Measurements from ENCODE around the gene AMZ2.
"Not testable (repeated sequence)": the region's sequence is repeated elsewhere in the genome, so short reads cannot be mapped to it uniquely, and the experiment has no call there.

The AMZ2 gene

GRCh38 chr17:68210570-68211315, 37.1 kb upstream of the AMZ2 start:
- ATAC-seq = no peak
- H3K27ac Mint-ChIP-seq = no peak overlapping the region
- no peak overlapping the region for H3K4me3 Mint-ChIP-seq
- no peaks in the 10 kb centered on the region for H3K9me3 Mint-ChIP-seq
- no peak for DNase-seq
- no peaks in the 10 kb centered on the region for H3K27me3 Mint-ChIP-seq
- H3K4me1 Mint-ChIP-seq = peaks cover 31% of the 10 kb centered on the region

- H3K27me3 Mint-ChIP-seq, H3K9me3 Mint-ChIP-seq, DNase-seq, ATAC-seq, H3K27ac Mint-ChIP-seq: not testable (repeated sequence)
- Mint-ChIP-seq H3K4me1 (peaks cover 24% of the 10 kb centered on the region), H3K4me3 (peak overlapping the region; percentile 9 to 66)
These were observed 34.1 kb upstream of the AMZ2 start for GRCh38 chr17:68213428-68214411.

- not testable (repeated sequence) for H3K27me3 Mint-ChIP-seq, DNase-seq, H3K27ac Mint-ChIP-seq, H3K4me3 Mint-ChIP-seq, ATAC-seq, H3K9me3 Mint-ChIP-seq
- peaks cover 24% of the 10 kb centered on the region for H3K4me1 Mint-ChIP-seq
These were observed 32.4 kb upstream of the AMZ2 start for GRCh38 chr17:68215453-68215852.

- H3K27ac Mint-ChIP-seq, ATAC-seq: not testable (repeated sequence)
These were observed 28.4 kb upstream of the AMZ2 start for GRCh38 chr17:68219429-68219828.

GRCh38 chr17:68220186-68220585, 27.7 kb upstream of the AMZ2 start:
- peaks cover 13% of the 10 kb centered on the region for H3K4me1 Mint-ChIP-seq
- H3K27me3 Mint-ChIP-seq, H3K27ac Mint-ChIP-seq, H3K9me3 Mint-ChIP-seq, H3K4me3 Mint-ChIP-seq, ATAC-seq, DNase-seq: not testable (repeated sequence)

More at GRCh38 chr17:68219429-68219828, 28.4 kb upstream of the AMZ2 start:
- H3K4me1 Mint-ChIP-seq, DNase-seq, H3K4me3 Mint-ChIP-seq, H3K27me3 Mint-ChIP-seq, H3K9me3 Mint-ChIP-seq: not testable (repeated sequence)

GRCh38 chr17:68220786-68221185, 27.1 kb upstream of the AMZ2 start:
- DNase-seq, H3K9me3 Mint-ChIP-seq, H3K4me3 Mint-ChIP-seq, H3K27ac Mint-ChIP-seq, ATAC-seq, H3K27me3 Mint-ChIP-seq: not testable (repeated sequence)
- peaks cover 15% of the 10 kb centered on the region for H3K4me1 Mint-ChIP-seq

- H3K4me1 Mint-ChIP-seq = peaks cover 15% of the 10 kb centered on the region
These were observed 26.1 kb upstream of the AMZ2 start for GRCh38 chr17:68221786-68222185.

GRCh38 chr17:68222606-68223005, 25.2 kb upstream of the AMZ2 start:
- DNase-seq = no peak
- ATAC-seq = no peak
- Mint-ChIP-seq H3K9me3 (no peaks in the 10 kb centered on the region), H3K27me3 (no peaks in the 10 kb centered on the region), H3K27ac (no peak overlapping the region), H3K4me3 (no peak overlapping the region), H3K4me1 (peaks cover 15% of the 10 kb centered on the region)

More at GRCh38 chr17:68221786-68222185, 26.1 kb upstream of the AMZ2 start:
- ATAC-seq (no peak), DNase-seq (no peak)
- no peak overlapping the region for H3K4me3 Mint-ChIP-seq
- no peaks in the 10 kb centered on the region for H3K9me3 Mint-ChIP-seq
- no peaks in the 10 kb centered on the region for H3K27me3 Mint-ChIP-seq
- peak overlapping the region in 1 of 2 donors; percentile 78 for H3K27ac Mint-ChIP-seq

GRCh38 chr17:68225055-68225454, 22.8 kb upstream of the AMZ2 start:
- H3K4me3 Mint-ChIP-seq, ATAC-seq, H3K27me3 Mint-ChIP-seq, DNase-seq, H3K9me3 Mint-ChIP-seq: not testable (repeated sequence)
- H3K4me1 Mint-ChIP-seq = peaks cover 31% of the 10 kb centered on the region
- peak overlapping the region in 1 of 2 donors; percentile 75 for H3K27ac Mint-ChIP-seq

- not testable (repeated sequence) for H3K9me3 Mint-ChIP-seq
- peak; percentile 84 for ATAC-seq
- H3K4me3 Mint-ChIP-seq = peak overlapping the region; percentile 8 to 21
These were observed 19.7 kb upstream of the AMZ2 start for GRCh38 chr17:68228039-68228680.

GRCh38 chr17:68228817-68229570, 18.8 kb upstream of the AMZ2 start:
- Mint-ChIP-seq H3K27ac (peak overlapping the region in 1 of 2 donors; percentile 82), H3K9me3 (no peaks in the 10 kb centered on the region), H3K4me3 (no peak overlapping the region), H3K27me3 (no peaks in the 10 kb centered on the region), H3K4me1 (peaks cover 26% of the 10 kb centered on the region)
- DNase-seq = no peak
- ATAC-seq = no peak

More at GRCh38 chr17:68228039-68228680, 19.7 kb upstream of the AMZ2 start:
- not testable (repeated sequence) for H3K27me3 Mint-ChIP-seq
- Mint-ChIP-seq H3K27ac (peak overlapping the region; percentile 16 to 91), H3K4me1 (peaks cover 26% of the 10 kb centered on the region)
- DNase-seq = peak in 1 of 2 donors; percentile 37

GRCh38 chr17:68229619-68230018, 18.2 kb upstream of the AMZ2 start:
- H3K4me3 Mint-ChIP-seq = no peak overlapping the region
- no peaks in the 10 kb centered on the region for H3K27me3 Mint-ChIP-seq
- no peaks in the 10 kb centered on the region for H3K9me3 Mint-ChIP-seq
- DNase-seq (no peak), ATAC-seq (no peak)
- peaks cover 28% of the 10 kb centered on the region for H3K4me1 Mint-ChIP-seq
- H3K27ac Mint-ChIP-seq = no peak overlapping the region

- H3K4me1 Mint-ChIP-seq = peaks cover 33% of the 10 kb centered on the region
- H3K27me3 Mint-ChIP-seq, ATAC-seq: not testable (repeated sequence)
These were observed 16.7 kb upstream of the AMZ2 start for GRCh38 chr17:68231131-68231530.

GRCh38 chr17:68231541-68231940, 16.3 kb upstream of the AMZ2 start:
- no peaks in the 10 kb centered on the region for H3K9me3 Mint-ChIP-seq
- H3K4me1 Mint-ChIP-seq = peaks cover 33% of the 10 kb centered on the region
- H3K4me3 Mint-ChIP-seq = no peak overlapping the region
- ATAC-seq = no peak
- H3K27ac Mint-ChIP-seq = no peak overlapping the region
- DNase-seq = no peak
- no peaks in the 10 kb centered on the region for H3K27me3 Mint-ChIP-seq

More at GRCh38 chr17:68231131-68231530, 16.7 kb upstream of the AMZ2 start:
- not testable (repeated sequence) for DNase-seq, H3K27ac Mint-ChIP-seq, H3K9me3 Mint-ChIP-seq, H3K4me3 Mint-ChIP-seq

- H3K9me3 Mint-ChIP-seq, H3K27me3 Mint-ChIP-seq, H3K4me3 Mint-ChIP-seq, ATAC-seq, H3K27ac Mint-ChIP-seq, DNase-seq: not testable (repeated sequence)
- H3K4me1 Mint-ChIP-seq = peaks cover 42% of the 10 kb centered on the region
These were observed 15.1 kb upstream of the AMZ2 start for GRCh38 chr17:68232741-68233140.

Measured in stimulated activated naive CD8-positive, alpha-beta T cell treated with anti-CD3 and anti-CD28 coated beads, Interleukin-15, amount 100 ng/mL, for 72 hours (primary cell).